Upper lobe of right lung (tissue), 1 donor: Measurements from ENCODE around the gene SPX. TPM values are rescaled to one million over a fixed set of nuclear protein-coding genes. Genes with fewer than 3 reads are reported as not detected.

Experiments
- ATAC-seq: fragments of 200-7000 bp; cut with Tn5 transposase; one replicate; pipeline ENCODE4 v1.9.1; 2020; ENCODE audit warnings: mild to moderate bottlenecking, moderate library complexity
- DNase-seq: peaks from one replicate; pipeline ENCODE4 v3.0.0-alpha.2; 2020
- H3K27ac ChIP-seq: fragments of 200-600 bp; one replicate; pipeline ENCODE4 v1.8.0; 2022
- H3K27me3 ChIP-seq: fragments of 200-600 bp; one replicate; pipeline ENCODE4 v1.8.0; 2022; ENCODE audit warnings: mild to moderate bottlenecking
- H3K36me3 ChIP-seq: fragments of 200-600 bp; one replicate; pipeline ENCODE4 v1.8.0; 2022
- H3K4me1 ChIP-seq: fragments of 200-600 bp; one replicate; pipeline ENCODE4 v1.8.0; 2022
- H3K4me3 ChIP-seq: fragments of 200-600 bp; one replicate; pipeline ENCODE4 v1.8.0; 2022; ENCODE audit warnings: mild to moderate bottlenecking
- H3K9me3 ChIP-seq: fragments of 200-600 bp; one replicate; pipeline ENCODE4 v1.8.0; 2022
- CTCF ChIP-seq: fragments of 200-600 bp; IDR thresholded peaks from one replicate; pipeline ENCODE4 v1.8.0; 2022; ENCODE audit warnings: antibody characterized with exemption
- intact Hi-C: fragments of 100-400 bp; cut with DNase I; formaldehyde crosslinking; loops from one replicate; pipeline ENCODE4 v1.11.0; 2022
- total RNA-seq: library from RNA; stranded (reverse); fragmentation: NEBNext Ultra II Directional; extraction: Animal tissue kit (Norgen Biotek cat#: 25700); gene quantifications from one replicate; pipeline ENCODE4 v1.2.1, GENCODE V29; 2021
- donor health status: DM: no; HTN: yes; CAD: no; lungs with severe emphysema.

The SPX gene
- total RNA-seq, 1 donor from 2014 or later, result 1.7 TPM

- Histone ChIP-seq H3K27ac (no peak overlapping the region), H3K9me3 (no peaks in the 10 kb centered on the region), H3K36me3 (no peaks in the 10 kb centered on the region), H3K4me1 (no peaks in the 10 kb centered on the region), H3K4me3 (no peak overlapping the region), H3K27me3 (no peaks in the 10 kb centered on the region)
- no peak for ATAC-seq
- TF ChIP-seq CTCF, result no peak
- intact Hi-C loops, result no loop called here
- no peak for DNase-seq
Measured at GRCh38 chr12:21547437-21547836, 21.3 kb downstream of the SPX start.

- H3K27me3 ChIP-seq, result no peaks in the 10 kb centered on the region
- DNase-seq (no peak), ATAC-seq (no peak)
- intact Hi-C loops, result no loop called here
- TF ChIP-seq CTCF, result no peak
- no peaks in the 10 kb centered on the region for H3K36me3 ChIP-seq
- no peaks in the 10 kb centered on the region for H3K4me1 ChIP-seq
- H3K4me3 ChIP-seq, result no peak overlapping the region
- peak overlapping the region; percentile 47 for H3K27ac ChIP-seq
- H3K9me3 ChIP-seq, result no peaks in the 10 kb centered on the region
Measured at GRCh38 chr12:21551841-21552465, 25.9 kb downstream of the SPX start.

GRCh38 chr12:21552635-21553328 lies 26.7 kb downstream of the SPX start:
- ATAC-seq (no peak), DNase-seq (no peak)
- H3K36me3 ChIP-seq, result no peaks in the 10 kb centered on the region
- TF ChIP-seq CTCF, result no peak
- no peaks in the 10 kb centered on the region for H3K4me1 ChIP-seq
- H3K9me3 ChIP-seq, result no peaks in the 10 kb centered on the region
- no peak overlapping the region for H3K27ac ChIP-seq
- H3K4me3 ChIP-seq, result no peak overlapping the region
- H3K27me3 ChIP-seq, result no peaks in the 10 kb centered on the region
- intact Hi-C loops, result no loop called here

- H3K27me3 ChIP-seq, result no peaks in the 10 kb centered on the region
- intact Hi-C loops, result no loop called here
- no peak for ATAC-seq
Measured at GRCh38 chr12:21553329-21553675, 27.2 kb downstream of the SPX start.

GRCh38 chr12:21558100-21558679 lies 32.1 kb downstream of the SPX start:
- Histone ChIP-seq H3K36me3 (no peaks in the 10 kb centered on the region), H3K4me3 (no peak overlapping the region), H3K9me3 (no peaks in the 10 kb centered on the region), H3K27me3 (no peaks in the 10 kb centered on the region), H3K27ac (no peak overlapping the region), H3K4me1 (no peaks in the 10 kb centered on the region)
- intact Hi-C loops, result no loop called here
- ATAC-seq (no peak), DNase-seq (no peak)
- TF ChIP-seq CTCF, result no peak

More at GRCh38 chr12:21553329-21553675, 27.2 kb downstream of the SPX start:
- H3K4me1 ChIP-seq, result no peaks in the 10 kb centered on the region
- no peak overlapping the region for H3K4me3 ChIP-seq
- H3K27ac ChIP-seq, result no peak overlapping the region
- H3K36me3 ChIP-seq, result no peaks in the 10 kb centered on the region
- no peak for DNase-seq
- no peak for TF ChIP-seq CTCF
- H3K9me3 ChIP-seq, result no peaks in the 10 kb centered on the region
